ENCODE measurements around the gene TCEANC.

TCEANC gene

DNA sequence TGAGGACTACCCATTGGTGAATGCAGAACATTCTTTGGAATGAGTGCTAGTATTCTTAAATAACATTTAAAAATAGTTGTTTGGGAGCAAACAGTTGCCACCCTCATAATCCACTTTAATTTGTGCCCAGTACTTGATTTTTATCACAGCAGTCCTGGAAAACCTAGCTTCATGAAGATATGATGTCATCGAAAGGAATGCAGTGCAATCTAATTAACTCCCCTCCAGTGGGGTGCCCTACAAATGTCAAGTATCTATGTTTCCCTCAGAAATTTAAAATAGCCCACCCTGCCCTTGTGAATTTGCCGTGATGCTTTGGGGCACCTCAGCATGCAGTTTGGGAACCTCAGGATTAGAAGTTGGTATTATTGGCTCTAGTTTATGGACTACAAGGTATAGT is 41.4 kb downstream of the TCEANC start:
- DNase-seq: no peak

GRCh38 chrX:13694983-13695382 is 42.0 kb downstream of the TCEANC start:
- DNase-seq: no peak

- no peak for DNase-seq
These were observed 42.7 kb downstream of the TCEANC start for GRCh38 chrX:13695601-13696115.

DNA sequence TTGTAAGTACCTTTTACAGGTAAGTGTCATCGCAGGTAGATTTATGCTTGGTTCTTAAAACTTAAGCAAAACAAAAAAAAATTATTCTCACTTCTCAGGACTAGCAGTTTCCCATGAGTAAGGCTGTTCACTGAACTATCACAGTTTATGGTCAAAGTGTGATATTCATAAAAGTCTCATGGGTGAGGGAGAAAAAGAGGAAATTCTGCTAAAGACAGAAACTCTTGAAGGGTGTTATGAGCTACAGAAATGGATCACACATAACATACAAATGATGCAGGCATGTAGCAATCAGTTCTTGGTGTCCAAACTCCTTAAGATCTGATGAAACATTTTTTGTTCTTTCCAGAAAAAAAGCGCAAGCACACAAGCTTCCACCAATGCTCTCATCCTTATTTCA is 44.5 kb downstream of the TCEANC start:
- DNase-seq: no peak

DNA sequence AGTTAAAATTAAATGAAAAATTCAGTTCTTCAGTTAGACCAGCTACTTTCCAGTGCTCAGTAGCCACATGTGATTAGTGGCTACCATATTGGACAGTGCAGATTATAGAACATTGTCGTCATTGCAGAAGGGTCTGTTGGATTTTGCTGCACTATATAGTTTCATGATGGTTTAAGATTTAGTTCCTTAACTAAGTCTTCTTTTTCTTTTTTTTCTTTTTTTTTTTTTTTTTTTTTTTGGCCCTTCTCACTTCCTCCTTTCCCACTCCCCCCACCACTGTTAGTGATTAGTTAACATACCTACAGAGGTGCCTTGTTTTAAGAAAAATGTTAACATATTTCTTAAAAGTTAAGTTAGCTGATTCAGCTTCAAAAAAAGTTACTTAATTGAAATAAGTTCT is 45.0 kb downstream of the TCEANC start:
- DNase-seq: no peak

- no peak for DNase-seq
These were observed 45.5 kb downstream of the TCEANC start for GRCh38 chrX:13698432-13698831.

DNA sequence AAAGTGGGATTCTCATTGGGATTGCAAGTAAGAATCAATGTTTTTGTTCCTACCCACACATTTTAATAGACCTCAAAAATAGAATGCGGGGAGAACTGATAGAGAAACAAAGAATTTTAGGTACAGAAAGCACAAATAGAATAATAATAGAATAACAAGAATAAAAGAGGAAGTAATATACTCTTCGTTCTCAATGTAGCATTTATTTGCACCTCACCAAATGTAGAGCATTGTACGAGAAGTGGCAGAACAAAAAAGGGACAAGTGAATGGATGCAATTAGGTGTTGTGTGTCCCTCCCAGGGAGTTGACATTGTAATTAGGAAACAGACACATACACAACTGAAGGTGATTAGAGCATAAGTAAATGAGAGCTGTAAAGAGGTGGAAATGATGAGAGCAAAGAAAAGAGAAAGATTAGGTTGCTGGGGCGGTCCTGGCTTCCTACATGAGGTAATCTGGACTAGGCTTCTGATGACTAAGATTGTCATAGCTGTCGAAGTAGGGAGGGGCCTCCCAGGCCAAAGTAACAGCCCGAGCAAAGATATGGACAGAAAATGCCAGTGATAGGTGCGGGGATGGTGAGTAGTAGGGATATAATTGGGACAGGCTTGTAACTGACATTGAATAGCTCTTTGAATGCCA is 46.4 kb downstream of the TCEANC start:
- DNase-seq: no peak

GRCh38 chrX:13700380-13700779 is 47.4 kb downstream of the TCEANC start:
- no peak for DNase-seq

DNA sequence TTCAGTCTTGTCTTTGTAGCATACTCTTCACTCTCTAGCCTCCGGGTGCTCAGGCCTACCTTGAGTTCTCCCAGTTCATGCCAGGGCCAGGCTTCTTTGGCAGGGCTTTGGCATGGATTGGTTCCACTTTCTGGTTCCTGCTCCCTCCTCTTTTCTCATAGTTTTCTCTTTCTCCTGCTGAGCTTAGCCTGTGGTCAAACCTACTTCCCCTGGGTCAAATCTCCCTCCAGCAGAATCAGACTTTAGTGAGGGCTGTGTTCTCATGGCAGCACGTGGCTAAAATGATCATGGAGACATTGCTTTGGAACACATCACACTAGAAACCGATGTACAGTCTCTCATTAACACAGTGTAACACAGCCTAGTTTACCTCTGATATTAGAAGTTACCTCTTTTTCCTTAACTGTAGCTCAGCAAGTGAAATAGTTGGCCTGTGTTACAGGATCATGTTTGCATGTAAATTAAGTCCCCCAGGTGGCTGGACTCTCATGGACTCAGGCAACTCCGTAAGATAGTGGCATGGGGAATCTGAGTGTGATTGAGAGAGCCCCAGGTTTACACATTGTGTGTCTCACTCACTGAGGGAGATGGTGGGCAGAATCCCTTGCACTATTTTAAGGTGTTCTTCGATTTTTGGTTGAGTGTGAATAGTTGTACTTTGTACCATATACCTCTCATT is 49.3 kb downstream of the TCEANC start:
- DNase-seq: no peak

- no peak for DNase-seq
These were observed 50.2 kb downstream of the TCEANC start for GRCh38 chrX:13703135-13703534.

DNA sequence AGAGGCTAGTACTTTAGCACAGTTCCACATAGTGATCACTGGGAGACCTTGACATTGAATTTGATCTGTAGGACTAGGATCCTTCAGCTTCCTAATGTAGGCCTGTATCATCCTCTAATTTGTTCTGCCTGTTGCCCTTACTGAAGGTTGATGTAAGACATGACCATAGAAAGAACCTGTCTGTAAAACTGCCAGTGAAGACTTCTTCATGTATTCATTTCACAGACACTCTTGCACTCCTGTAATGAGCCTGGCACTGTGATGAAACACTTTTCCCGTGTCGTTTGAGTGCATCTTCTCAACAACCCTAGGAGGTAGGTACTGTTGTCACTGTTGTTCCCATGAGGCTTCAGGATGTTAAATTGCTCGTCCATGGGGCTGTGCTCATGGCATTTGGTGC is 50.6 kb downstream of the TCEANC start:
- DNase-seq: no peak

DNA sequence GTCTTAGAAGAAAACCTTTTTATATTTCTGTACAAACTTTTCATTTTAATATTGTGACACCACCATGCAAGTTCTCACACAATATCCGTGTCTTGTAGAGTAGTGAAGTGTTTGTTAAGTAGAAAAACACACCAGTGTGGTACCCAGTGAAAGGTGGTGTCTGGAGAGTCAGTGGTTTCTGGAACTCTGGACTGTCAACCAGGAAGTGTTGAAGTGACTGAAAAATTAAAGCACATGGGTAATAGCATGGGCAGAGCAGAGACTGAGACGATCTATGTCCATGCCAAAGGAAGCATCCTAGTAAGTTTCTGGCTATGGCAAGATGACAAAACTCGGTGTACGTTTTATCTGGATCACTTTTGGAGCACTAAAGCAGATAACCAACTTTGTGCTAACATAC is 58.2 kb downstream of the TCEANC start:
- no peak for DNase-seq

All from NCI-H1048 (cell line).